NCI-H2171 (cell line): ENCODE measurements around the gene CCDC54.
"Not testable (repeated sequence)": the region's sequence is repeated elsewhere in the genome, so short reads cannot be mapped to it uniquely, and the experiment has no call there.

Source experiments
- DNase-seq: peaks from one replicate; lab custom pipeline; 2025; lab: John Stamatoyannopoulos, UW

CCDC54 gene

GRCh38 chr3:107377151-107377550 lies at the start of gene CCDC54:
Gene CCDC54 (plus strand): TSS chr3:107377439. CDS start chr3:107377588, 149 bp downstream.
- no peak for DNase-seq

GRCh38 chr3:107328069-107328468 lies 49.2 kb upstream of the CCDC54 start:
- no peak for DNase-seq

GRCh38 chr3:107329088-107329487 lies 48.2 kb upstream of the CCDC54 start:
- no peak for DNase-seq

GRCh38 chr3:107339690-107340089 lies 37.5 kb upstream of the CCDC54 start:
- DNase-seq: not testable (repeated sequence)

GRCh38 chr3:107344722-107345121 lies 32.5 kb upstream of the CCDC54 start:
- DNase-seq: no peak

GRCh38 chr3:107345822-107346405 lies 31.3 kb upstream of the CCDC54 start:
- no peak for DNase-seq

- DNase-seq: no peak
These were observed 30.7 kb upstream of the CCDC54 start for GRCh38 chr3:107346564-107346963.

GRCh38 chr3:107347751-107348150 lies 29.5 kb upstream of the CCDC54 start:
- DNase-seq: no peak

GRCh38 chr3:107356706-107357105 lies 20.5 kb upstream of the CCDC54 start:
- DNase-seq: no peak

- no peak for DNase-seq
These were observed 15.6 kb upstream of the CCDC54 start for GRCh38 chr3:107361633-107362032.

GRCh38 chr3:107365051-107365450 lies 12.2 kb upstream of the CCDC54 start:
- DNase-seq: no peak

- DNase-seq: no peak
These were observed 10.5 kb upstream of the CCDC54 start for GRCh38 chr3:107366766-107367165.

GRCh38 chr3:107367353-107367752 lies 9.9 kb upstream of the CCDC54 start:
- DNase-seq: no peak

GRCh38 chr3:107368654-107369398 lies 8.4 kb upstream of the CCDC54 start:
- no peak for DNase-seq

- no peak for DNase-seq
These were observed 7.4 kb upstream of the CCDC54 start for GRCh38 chr3:107369791-107370190.

- DNase-seq: no peak
These were observed 6.3 kb upstream of the CCDC54 start for GRCh38 chr3:107370907-107371306.

GRCh38 chr3:107372506-107372905 lies 4.7 kb upstream of the CCDC54 start:
- no peak for DNase-seq

- DNase-seq: no peak
These were observed 3.3 kb upstream of the CCDC54 start for GRCh38 chr3:107373896-107374295.

GRCh38 chr3:107375682-107376081 lies 1.6 kb upstream of the CCDC54 start:
- no peak for DNase-seq

- no peak for DNase-seq
These were observed 5.4 kb downstream of the CCDC54 start for GRCh38 chr3:107382631-107383030.

- DNase-seq: no peak
These were observed 7.2 kb downstream of the CCDC54 start for GRCh38 chr3:107384428-107384827.

GRCh38 chr3:107384907-107385306 lies 7.7 kb downstream of the CCDC54 start:
- DNase-seq: peak; percentile 2

GRCh38 chr3:107387555-107387954 lies 10.3 kb downstream of the CCDC54 start:
- DNase-seq: no peak
